ENCODE data around the gene ASIC2.

ASIC2 gene

DNA sequence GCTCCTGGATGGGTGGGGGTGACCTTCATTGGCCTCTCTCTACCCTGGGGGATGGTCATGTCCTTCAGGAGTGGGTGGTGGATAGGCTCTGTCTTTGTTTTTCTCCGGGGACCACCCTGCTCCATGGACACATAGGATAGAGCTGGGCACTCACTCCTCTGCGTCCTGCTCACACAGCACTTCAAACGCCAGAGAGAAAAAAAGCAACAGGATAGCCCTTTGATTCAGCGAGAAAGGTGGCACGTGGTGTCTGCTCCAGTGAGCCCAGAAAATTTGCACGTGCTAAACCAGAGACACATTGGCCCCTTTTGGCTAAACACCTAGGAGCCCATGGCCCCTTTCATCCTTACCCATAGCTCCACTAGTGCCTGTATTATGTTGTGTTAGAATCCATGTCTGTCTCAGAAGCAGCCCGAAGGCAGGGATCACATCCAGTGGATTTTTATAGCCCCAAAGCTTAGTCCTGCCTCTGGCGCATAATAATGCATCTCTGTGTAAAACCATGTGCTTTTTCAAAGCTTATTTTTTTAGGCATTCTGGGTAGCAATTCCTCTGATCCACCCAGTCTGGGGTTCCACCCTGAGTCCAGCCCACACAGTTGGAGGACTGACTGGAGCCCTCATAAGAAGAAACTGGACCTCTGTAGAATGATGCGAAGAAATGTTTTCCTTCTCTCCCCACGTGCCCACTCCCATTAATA is 90.1 kb downstream of the ASIC2 start:
- FAIRE-seq = no peak

DNA sequence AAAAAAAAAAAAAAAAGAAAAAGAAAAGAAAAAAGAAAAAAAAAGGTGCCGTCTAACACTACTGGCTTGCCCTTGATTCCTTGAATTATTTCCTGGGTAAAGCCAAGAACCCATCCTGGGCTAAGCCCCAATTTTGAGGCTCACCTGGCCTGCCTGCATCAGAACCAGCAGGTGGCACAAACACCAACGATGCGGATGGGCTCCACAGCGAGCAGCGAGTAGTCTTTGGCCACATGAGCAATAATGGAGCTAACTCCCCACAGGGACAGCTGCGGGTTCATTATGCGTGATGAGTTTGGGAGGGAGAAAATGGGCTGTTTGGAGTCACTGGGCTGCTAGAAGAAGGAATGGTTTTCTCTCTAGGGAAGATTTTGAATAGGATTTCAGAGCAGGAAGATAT is 91.1 kb downstream of the ASIC2 start:
- no peak for FAIRE-seq

DNA sequence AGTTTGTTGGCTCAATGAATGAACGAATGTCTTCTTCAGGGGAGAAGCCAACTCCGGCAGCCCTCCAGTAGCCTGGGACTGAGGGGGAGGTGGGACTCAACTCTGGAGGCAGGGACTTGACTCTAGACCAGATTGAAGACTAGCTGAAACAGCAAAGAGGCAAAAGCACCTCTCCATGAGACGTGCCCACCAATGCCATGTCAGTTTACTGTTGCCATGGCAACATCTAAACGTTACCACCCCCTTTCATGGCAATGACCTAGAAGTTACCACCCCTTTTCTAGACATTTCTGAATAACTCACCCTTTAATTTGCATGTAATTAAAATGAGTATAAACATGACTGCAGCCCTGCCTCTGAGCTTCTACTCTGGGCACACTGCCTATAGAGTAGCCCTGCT is 91.8 kb downstream of the ASIC2 start:
- no peak for FAIRE-seq

- no peak for FAIRE-seq
Measured at GRCh38 chr17:33200587-33200986, 92.5 kb downstream of the ASIC2 start.

DNA sequence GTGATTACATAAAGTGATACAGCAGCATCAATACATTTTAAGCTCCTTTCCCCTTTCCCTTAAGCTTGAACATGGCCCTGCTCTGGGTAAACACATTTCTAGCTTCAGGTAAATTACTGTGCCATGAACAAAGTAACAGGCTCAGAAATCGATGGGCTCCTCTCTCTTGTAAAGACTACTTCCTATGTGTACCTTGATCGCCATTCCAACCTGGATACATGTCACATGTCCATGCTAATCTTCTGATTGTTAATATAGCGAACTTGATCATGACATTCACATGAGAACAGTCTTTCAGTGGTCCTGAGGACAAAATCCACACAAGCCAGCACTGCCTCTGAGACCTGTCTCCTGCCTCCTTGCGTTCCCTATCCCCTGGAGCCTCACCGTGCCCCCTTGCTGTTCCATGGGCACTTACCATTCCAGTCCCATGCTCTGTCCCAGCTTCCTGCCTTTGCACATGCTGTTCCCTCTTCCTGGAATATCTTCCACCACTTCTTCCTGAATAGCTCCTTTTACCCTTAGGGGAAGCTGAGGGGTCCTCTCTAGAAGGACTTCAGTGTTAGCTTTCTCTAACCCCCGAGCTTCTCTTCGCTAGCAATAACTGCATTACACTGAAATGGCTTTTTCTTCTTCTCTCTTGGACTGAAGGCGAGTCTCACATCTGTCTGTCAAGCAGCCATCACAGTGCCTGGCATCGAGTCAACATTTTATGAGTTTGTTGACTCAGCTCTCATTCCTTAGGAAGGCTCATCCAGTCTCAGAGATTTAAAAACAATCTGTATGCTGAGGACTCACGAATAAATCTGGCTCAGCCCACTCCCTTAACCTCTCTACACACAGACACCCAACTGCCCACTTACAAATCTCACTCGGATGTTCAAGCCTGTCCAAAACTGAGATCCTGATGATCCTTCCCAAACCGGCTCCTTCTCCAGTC is 93.3 kb downstream of the ASIC2 start:
- FAIRE-seq = no peak

DNA sequence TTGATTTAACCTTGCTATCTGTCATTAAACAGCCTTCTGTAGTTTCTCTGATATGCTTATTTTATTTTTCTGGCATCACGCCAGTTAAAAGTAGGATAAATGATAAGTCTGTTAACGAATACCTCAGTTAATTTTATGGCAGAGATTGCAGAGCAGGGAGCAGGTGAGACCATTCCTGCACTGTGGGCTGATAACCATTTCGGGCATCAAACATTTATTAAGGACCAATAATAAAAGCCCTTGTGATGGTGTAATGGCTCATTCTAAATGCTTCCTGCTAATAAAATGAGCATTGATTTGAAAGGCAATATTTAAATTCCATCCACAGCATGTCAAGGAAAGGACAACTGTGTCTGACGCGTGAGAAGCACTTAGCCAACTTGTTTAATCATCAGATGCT is 94.1 kb downstream of the ASIC2 start:
- no peak for FAIRE-seq

DNA sequence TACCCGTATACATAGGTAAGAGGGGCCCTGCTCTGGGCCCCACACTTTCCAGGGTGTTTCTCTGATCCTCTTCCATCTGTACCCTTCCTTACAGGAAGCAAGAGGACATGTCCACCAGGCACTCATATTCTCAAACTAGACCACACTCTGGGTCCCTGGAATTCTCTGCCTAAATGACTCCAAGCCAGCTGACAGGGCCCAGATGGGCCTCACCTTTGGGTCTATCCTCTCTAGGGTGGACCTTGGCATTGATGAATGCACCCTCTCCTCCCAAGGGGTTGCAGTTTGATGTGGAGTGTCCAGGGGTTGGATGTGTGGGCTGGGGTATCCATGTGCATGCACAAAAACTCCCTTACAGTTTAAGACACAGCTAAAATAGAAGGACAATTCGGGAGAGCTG is 95.8 kb downstream of the ASIC2 start:
- no peak for FAIRE-seq

- no peak for FAIRE-seq
Measured at GRCh38 chr17:33196883-33197282, 96.2 kb downstream of the ASIC2 start.

GRCh38 chr17:33192951-33193911 is 99.9 kb downstream of the ASIC2 start:
- no peak for FAIRE-seq

DNA sequence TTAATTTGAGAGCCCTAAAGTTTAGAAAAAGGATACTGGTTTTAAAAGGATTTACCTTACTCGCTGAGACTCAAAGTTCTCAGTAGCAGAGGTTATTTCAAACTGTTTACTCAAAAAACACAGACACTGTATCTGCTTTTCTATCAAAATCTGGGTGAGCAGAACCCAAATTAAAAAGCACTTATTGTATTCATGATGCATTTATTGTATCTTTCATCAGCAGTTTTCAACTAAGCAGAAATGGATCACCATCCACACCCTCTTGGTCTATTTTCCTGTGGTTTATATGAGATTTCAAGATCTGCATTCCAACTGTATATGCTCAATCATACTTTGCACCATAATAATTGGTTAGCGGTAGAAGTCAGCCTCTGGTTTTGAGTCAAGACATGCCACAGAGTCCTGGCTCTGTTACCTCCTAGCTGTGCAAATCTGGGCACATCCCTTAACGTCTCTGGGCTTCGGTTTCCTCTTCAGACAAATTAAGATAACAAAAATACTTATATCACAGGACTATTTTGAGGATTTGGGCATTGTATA is 109.5 kb downstream of the ASIC2 start:
- no peak for FAIRE-seq

GRCh38 chr17:33179151-33179550 is 113.9 kb downstream of the ASIC2 start:
- no peak for FAIRE-seq

DNA sequence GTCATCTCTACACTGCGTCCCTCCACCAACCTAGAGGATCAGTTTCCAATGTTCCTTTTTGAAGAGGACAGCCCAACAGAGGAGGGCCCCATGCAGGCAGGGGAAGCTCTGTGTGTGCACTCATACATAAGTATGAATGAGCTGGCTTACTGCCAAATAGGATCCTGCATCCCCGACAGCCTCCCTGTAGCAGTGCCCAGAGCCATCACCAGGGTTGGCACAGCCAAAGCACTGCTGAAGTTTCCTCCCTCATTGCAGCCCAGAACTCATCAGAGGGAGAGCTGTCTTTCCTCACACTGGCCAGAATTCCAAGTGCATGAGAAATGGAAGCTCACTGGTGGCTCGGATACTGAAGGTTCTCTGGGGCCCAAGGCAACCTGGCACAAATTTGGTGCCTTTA is 114.4 kb downstream of the ASIC2 start:
- no peak for FAIRE-seq

DNA sequence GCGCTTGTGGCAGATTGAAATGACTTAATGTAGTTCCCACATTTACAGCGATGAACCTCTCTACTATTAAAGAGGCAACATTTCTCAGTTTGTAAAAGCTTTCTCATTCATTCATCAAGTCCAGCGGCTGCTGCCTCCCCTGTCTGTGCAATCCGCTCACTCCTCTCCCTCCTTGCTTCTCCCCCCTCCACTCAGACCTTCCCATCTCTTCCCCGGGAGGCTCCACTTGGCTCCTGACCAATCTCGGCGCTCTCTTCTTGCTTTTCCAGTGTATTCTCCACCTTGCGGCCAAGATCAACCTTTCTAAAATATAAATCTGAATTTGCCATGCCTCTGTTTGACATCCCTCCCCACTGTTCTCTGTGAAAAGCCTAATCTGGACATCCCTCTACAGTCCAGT is 117.5 kb downstream of the ASIC2 start:
- no peak for FAIRE-seq

DNA sequence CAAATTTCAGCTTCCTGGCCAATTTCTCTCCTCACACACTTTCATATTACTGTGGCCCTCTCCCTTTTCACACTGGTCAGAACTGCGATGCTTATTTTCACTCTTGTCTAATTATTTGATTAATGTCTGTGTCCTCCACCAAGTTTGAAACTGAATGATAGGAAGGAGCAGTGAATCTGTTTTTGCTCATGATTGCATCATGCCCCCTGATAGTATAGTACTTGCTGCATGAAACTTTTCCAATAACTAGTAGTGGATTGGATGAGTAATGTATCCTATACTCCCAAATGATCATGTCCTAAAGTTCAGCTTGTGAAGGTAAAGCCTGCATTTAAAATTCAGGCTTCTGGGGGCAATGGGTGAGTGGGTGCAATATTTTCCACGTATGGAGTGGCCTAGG is 121.2 kb downstream of the ASIC2 start:
- no peak for FAIRE-seq

DNA sequence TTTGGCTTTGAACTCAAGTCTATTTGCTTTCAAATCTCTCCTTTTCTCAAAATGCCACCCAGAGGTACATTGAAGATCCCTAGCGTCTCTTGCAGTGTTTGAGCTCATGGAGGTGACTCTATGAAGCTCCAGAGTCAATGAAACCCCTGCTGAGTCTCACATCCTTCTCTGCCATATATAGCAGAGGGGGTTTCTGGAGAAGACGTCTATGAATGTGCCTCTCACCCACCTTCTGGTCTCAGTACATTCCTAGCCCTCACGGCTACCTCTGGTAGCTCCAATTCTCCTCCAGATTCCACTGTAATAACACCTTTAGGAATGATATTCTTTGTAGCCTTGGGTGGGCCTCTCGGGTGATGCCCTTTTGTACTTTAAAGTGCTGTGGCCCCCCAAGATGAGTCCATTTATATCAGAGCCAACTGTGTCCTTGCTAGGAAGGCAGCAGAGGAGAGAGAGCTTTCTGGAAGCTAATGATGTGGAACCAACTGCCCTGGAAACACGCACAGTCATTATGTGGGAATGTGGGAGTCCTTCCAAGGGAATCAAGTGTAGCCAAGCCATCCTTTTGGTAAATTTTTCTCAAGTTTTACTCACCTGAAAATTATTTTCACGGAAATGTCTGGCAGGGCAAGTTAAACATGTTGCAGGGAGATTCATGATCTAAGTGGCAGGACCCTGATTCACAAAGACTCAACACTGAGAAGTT is 123.4 kb downstream of the ASIC2 start:
- FAIRE-seq = no peak

- FAIRE-seq = no peak
Measured at GRCh38 chr17:33167736-33168135, 125.4 kb downstream of the ASIC2 start.

- no peak for FAIRE-seq
Measured at GRCh38 chr17:33166472-33166871, 126.6 kb downstream of the ASIC2 start.

DNA sequence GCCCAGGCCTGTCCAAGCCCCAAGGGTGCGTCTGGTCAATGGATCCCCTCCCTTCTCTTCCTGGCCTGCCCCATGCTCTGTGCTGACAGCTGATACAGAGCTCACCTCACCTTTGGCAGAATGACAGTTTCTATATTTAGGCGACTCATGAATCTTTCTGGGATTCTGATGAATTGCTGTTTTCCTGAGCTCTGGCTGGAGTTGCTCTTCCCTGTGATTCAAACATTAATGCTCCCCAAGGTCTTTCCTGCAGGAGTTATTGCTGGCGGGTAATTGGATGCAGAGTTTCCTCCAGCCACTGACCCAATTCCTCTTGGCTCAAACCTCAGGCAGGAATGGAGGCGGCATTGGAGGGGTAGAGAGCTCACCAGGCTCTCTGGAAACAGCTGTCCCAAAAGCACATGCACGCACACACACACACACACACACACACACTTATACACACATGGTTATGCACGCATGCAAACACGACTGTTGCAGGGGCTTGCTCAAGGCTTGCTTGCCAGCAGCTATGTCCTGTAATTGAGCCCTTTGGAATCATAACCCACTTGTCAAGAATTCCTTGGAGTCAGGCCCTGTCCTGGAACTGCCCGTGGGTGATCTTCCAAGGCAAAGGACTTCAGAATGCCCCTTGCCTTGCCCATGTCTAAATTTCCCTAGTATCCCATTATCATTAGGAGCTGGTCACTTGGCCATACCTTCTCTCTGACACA is 128.8 kb downstream of the ASIC2 start:
- FAIRE-seq = no peak

DNA sequence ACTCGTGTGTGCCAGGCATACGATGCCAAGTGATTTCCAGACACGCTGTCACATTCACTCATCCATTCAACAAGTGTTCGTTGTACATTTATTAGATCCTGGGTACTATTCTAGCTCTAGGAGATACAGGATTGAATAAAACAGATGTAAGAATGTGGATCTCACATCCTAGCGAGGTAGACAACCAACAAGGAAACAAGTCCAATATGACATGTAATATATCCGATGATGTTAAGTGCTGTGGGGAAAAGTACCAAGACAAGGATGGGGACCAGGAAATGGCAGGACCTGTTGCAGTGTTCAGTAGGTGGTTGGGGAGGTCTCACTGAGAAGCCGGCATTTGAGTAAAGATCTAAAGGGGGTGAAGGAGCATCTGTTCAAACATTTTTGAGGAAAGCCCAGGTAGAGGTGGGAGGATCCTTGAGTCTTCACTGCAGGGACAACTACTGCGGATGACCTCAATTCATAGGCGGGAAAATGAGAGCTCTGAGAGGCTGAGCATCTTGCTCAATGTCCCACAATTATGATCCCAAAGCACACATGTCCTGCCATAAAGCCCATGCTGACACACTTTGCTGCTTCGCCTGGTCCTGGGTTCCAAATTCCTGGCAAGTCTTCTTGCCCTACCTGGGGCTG is 129.4 kb downstream of the ASIC2 start:
- FAIRE-seq = no peak

GRCh38 chr17:33154869-33155455 is 138.1 kb downstream of the ASIC2 start:
- FAIRE-seq = no peak

GRCh38 chr17:33152783-33153182 is 140.3 kb downstream of the ASIC2 start:
- no peak for FAIRE-seq

Measured in G401.6 (cell line).